ENCODE results near the gene DSCAML1. TPM values are rescaled to one million over a fixed set of nuclear protein-coding genes. Genes with fewer than 3 reads are reported as not detected.

The DSCAML1 gene
- polyA plus RNA-seq, 3 donors: 0.13 to 0.46 (median 0.34) TPM

GRCh38 chr11:117595440-117595839 is 201.6 kb downstream of the DSCAML1 start:
- H3K27ac ChIP-seq (ENCODE audit: low read depth, low read length): no peak overlapping the region
- WGBS, 3 donors: 35 to 57% (median 52%) methylated on average over 6 of the region's 6 CpGs

- WGBS, 3 donors: 53 to 78% (median 76%) methylated on average over 1 of the region's 1 CpG
- no peak overlapping the region for H3K27ac ChIP-seq (ENCODE audit: low read depth, low read length)
Observed at GRCh38 chr11:117594721-117595120, 202.3 kb downstream of the DSCAML1 start.

DNA sequence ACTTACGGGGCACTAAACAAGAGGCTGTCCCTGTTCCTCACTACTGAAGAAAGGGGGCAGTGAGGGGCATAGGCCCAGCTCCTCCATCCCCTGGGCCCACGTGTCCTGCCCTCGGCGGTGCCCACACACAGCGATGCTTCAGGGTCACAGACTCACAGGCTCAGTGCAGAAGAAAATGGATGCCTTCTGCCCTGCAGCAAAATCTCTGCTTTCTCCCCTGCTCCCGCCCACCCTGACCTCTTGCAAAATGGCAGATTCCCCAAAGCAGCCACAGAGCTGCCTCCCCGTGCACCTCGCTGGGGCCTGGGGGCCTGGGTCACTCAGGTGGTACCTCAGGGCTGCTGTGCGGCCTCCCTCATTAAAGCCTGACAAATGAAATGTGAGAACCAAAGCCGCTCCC is 204.0 kb downstream of the DSCAML1 start:
- no peak overlapping the region for H3K27ac ChIP-seq (ENCODE audit: low read depth, low read length)
- WGBS, 3 donors: 71 to 94% (median 90%) methylated on average over 10 of the region's 10 CpGs

- 61 to 84% (median 84%) methylated on average over 16 of the region's 16 CpGs for WGBS, 3 donors
- no peak overlapping the region for H3K27ac ChIP-seq (ENCODE audit: low read depth, low read length)
Observed at GRCh38 chr11:117591316-117592039, 205.5 kb downstream of the DSCAML1 start.

DNA sequence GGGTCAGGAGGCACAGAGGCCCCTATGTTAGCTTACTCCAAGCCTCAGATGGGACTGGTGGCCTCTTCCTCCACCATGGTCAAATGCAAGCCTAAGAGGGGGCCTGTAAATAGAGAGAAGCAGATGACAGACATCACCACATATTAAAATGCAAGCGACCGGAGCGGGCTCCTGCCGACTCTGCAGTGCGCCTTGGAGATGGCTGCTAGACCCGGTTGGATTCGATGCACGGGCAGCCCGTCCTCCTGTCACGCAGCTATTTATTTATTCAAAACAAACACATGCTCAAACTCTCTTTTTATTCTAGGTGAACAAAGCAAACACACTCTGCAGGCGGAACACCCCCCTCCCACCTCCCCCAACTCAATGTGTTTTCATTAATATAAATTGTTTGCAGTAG is 208.0 kb downstream of the DSCAML1 start:
- no peak overlapping the region for H3K27ac ChIP-seq (ENCODE audit: low read depth, low read length)
- 38 to 80% (median 76%) methylated on average over 11 of the region's 11 CpGs for WGBS, 3 donors

GRCh38 chr11:117588166-117588810 is 208.7 kb downstream of the DSCAML1 start:
- 61 to 79% (median 77%) methylated on average over 14 of the region's 14 CpGs for WGBS, 3 donors

GRCh38 chr11:117587416-117587815 is 209.6 kb downstream of the DSCAML1 start:
- no peak overlapping the region for H3K27ac ChIP-seq (ENCODE audit: low read depth, low read length)
- 75 to 94% (median 93%) methylated on average over 6 of the region's 6 CpGs for WGBS, 3 donors

More at GRCh38 chr11:117588166-117588810, 208.7 kb downstream of the DSCAML1 start:
- H3K27ac ChIP-seq (ENCODE audit: low read depth, low read length): no peak overlapping the region

DNA sequence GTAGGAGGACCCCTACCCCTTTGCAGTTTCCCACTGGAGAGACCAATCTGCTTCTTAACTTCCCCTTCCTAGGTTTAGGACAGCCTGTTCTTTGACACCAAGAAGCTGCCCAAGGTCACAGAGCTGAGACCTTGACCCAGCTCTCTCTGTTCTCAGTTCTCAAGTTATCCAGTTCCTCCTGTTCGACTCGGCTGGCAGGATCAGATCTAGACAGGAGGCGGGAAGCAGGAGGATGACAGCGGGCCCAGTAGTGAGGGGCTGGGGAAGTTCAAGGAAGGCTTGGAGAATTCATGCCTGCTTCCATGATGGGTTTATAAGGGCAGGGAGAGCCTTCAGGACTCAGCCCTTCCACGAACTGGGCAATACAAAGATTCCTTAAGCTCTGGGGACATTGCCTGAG is 210.6 kb downstream of the DSCAML1 start:
- 71 to 84% (median 73%) methylated on average over 5 of the region's 5 CpGs for WGBS, 3 donors
- no peak overlapping the region for H3K27ac ChIP-seq (ENCODE audit: low read depth, low read length)

DNA sequence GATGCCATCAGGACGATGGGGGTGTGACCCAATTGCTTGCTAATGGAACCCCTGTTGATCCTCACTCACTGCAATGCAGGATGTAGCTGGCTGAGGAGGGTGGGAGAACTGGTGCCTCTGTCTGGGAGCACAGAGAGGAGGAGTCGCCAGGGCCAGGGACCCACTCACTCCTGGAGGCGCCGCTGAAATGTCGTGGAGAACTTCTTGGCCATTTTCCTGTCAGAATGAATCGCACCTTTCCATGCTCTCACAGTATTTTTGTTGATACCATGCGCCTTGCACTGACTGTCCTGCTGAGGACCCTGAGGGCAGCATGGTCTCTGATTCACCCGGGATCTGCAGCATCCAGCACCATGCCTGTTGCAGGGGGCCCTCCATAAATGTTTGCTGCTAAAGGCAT is 211.4 kb downstream of the DSCAML1 start:
- H3K27ac ChIP-seq (ENCODE audit: low read depth, low read length): no peak overlapping the region
- WGBS, 3 donors: 75 to 86% (median 82%) methylated on average over 8 of the region's 8 CpGs

GRCh38 chr11:117584056-117584830 is 212.8 kb downstream of the DSCAML1 start:
- 67 to 78% (median 71%) methylated on average over 9 of the region's 9 CpGs for WGBS, 3 donors

DNA sequence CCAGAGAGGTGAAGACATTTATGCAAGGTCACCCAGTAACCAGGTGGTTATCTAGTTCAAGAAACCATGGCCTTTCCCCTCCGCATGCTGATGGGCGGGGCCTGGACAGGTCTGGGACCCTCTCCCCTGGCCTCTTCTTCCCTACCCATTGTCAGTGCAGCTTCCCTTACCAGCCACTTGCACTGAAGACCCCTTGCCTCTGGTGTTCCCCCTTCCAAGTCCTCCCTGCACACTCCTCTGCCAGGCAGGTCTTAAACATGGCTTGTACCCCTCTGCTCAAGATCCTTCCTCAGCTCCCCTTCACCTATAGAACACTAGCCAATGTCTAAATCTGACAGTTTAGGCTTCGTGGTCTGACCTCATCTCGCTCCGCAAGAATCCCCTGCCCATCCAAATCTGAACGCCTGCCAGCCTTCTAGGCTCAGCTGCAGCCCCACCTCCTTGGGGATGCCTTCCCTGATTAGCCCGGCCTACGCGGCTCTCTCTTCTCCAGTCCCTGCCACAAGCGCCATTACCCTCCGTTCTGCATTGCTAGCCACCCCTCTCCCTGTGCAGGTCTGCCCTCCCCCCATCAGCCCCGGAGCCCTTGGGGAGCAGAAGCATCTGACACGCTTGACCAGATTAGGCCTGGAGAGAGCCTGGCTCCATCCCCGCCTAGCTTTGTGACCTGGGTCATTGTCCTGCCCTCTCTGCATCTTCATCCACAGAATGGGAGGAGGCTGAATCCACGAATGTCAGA is 213.8 kb downstream of the DSCAML1 start:
- no peak overlapping the region for H3K27ac ChIP-seq (ENCODE audit: low read depth, low read length)
- WGBS, 3 donors: 45 to 52% (median 48%) methylated on average over 15 of the region's 15 CpGs

More at GRCh38 chr11:117584056-117584830, 212.8 kb downstream of the DSCAML1 start:
- H3K27ac ChIP-seq (ENCODE audit: low read depth, low read length): no peak overlapping the region

- WGBS, 3 donors: 80 to 88% (median 86%) methylated on average over 6 of the region's 6 CpGs
- no peak overlapping the region for H3K27ac ChIP-seq (ENCODE audit: low read depth, low read length)
Observed at GRCh38 chr11:117582433-117582832, 214.6 kb downstream of the DSCAML1 start.

DNA sequence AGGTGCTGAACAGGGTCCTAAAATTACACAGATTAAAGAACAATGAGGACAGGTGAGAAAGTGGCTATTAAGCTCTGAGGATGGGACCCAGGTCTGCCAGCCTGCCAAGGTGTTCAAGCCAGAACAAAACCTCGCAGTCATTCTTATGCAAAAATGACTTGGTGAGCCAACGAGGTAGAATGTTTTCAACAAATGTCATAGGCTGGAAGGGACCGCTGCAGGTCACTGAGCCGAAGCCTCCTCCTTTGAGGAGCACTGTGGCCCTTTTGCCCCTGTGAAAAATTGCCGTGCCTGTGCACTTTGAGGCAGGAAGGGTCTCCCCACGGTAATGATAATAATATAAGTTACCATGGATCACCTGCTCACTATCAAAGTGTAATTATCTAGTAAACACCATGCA is 216.2 kb downstream of the DSCAML1 start:
- 71 to 84% (median 81%) methylated on average over 6 of the region's 6 CpGs for WGBS, 3 donors

DNA sequence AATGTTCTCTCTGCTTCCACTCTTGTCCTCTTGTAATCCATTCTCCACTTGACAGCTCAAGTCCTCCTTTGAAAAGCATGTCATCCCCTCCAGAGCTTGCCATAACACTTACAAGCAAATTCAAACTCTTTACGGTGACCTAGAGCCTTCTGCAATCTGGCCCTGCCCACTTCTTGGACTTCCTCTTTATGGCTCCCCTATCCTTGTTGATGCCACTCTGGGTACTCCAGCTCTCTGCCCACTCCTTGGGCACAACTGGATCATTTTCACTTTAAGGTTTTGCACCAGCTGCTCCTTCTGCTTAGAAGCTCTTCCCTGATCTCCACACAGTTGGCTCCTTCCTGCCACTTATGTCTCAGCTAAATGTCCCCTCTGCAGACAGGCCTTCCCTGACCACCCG is 217.9 kb downstream of the DSCAML1 start:
- WGBS, 3 donors: 72 to 81% (median 74%) methylated on average over 2 of the region's 2 CpGs
- H3K27ac ChIP-seq (ENCODE audit: low read depth, low read length): no peak overlapping the region

More for the DNA sequence above, 216.2 kb downstream of the DSCAML1 start:
- H3K27ac ChIP-seq (ENCODE audit: low read depth, low read length): no peak overlapping the region

GRCh38 chr11:117575856-117576255 is 221.2 kb downstream of the DSCAML1 start:
- 82 to 94% (median 86%) methylated on average over 4 of the region's 4 CpGs for WGBS, 3 donors
- H3K27ac ChIP-seq (ENCODE audit: low read depth, low read length): no peak overlapping the region

DNA sequence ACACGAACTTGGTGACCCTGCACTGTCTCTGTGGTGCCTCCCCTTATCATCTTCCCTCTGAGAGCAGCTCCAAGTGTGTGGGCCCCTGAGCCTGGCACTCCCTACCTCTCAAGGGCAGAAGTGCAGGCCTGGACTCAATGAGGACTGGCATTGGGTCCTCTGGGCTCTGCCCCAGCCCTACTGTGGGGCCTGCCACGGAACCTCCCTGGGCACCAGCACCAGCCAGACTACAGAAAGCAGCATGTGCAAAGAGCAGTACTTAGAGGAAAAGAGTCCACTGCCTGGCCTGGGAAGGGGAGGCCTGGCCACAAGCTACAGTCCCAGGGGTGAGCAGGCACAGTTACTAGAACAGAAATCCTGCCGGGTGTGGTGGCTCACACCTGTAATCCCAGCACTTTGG is 222.5 kb downstream of the DSCAML1 start:
- no peak overlapping the region for H3K27ac ChIP-seq (ENCODE audit: low read depth, low read length)
- WGBS, 3 donors: 92 to 100% (median 93%) methylated on average over 3 of the region's 3 CpGs

- WGBS, 3 donors: 82 to 94% (median 90%) methylated on average over 8 of the region's 8 CpGs
- no peak overlapping the region for H3K27ac ChIP-seq (ENCODE audit: low read depth, low read length)
Observed at GRCh38 chr11:117573326-117573725, 223.7 kb downstream of the DSCAML1 start.

DNA sequence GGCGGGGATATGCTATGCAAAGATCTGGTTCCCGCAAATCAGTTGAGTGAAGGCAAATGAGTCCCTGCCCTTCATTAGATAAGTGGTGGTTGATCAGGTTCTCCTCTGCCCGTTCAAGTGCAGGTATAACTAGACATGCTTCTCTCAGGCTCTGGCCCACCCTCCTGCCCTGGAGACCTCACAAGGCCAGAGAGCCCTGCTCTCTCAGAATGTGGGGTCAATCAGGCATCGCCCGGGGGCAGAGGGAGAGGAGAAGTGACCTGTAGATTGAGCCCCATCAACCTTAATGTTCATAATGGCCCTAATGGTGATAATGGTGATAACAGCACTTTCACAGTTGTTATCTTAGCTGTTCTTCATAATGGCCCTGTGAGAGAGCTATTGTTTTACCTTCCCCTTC is 224.3 kb downstream of the DSCAML1 start:
- WGBS, 3 donors: 86 to 91% (median 91%) methylated on average over 5 of the region's 5 CpGs
- no peak overlapping the region for H3K27ac ChIP-seq (ENCODE audit: low read depth, low read length)

Measured in adipose tissue (tissue), 3 donors.